Activated B cell treated with CpG ODN at 0.5 μM for 24 hours (primary cell): ENCODE data around the gene TRPC1. TPM values are rescaled to one million over a fixed set of nuclear protein-coding genes. Genes with fewer than 3 reads are reported as not detected.

Source experiments
- ATAC-seq: fragments of 200-7000 bp; cut with Tn5 transposase; one replicate; pipeline ENCODE4 v1.10.0; 2021; ENCODE audit warnings: low read depth, mild to moderate bottlenecking, moderate library complexity
- CTCF ChIA-PET: fragments of 350-600 bp; sonication (Branson Sonifier 250); formaldehyde crosslinking; loops from one replicate; lab custom pipeline; 2021; ENCODE audit warnings: antibody characterized with exemption; lab: Charles Lee
- POLR2A ChIA-PET: fragments of 350-600 bp; sonication (Branson Sonifier 250); formaldehyde crosslinking; loops from one replicate; lab custom pipeline; 2021; ENCODE audit warnings: antibody characterized with exemption; lab: Charles Lee
- DNase-seq: peaks from one replicate; pipeline ENCODE4 v3.0.0; 2022
- H3K27ac Mint-ChIP-seq: one replicate; pipeline ENCODE4 v1.8.0; 2020; ENCODE audit warnings: mixed read lengths
- H3K27me3 Mint-ChIP-seq: one replicate; pipeline ENCODE4 v1.8.0; 2021; ENCODE audit warnings: mixed read lengths
- H3K36me3 Mint-ChIP-seq: one replicate; pipeline ENCODE4 v1.8.0; 2021; ENCODE audit warnings: low read depth, mixed read lengths
- H3K4me1 Mint-ChIP-seq: one replicate; pipeline ENCODE4 v1.8.0; 2021; ENCODE audit warnings: mixed read lengths
- H3K4me3 Mint-ChIP-seq: one replicate; pipeline ENCODE4 v1.8.0; 2020; ENCODE audit warnings: mild to moderate bottlenecking, mixed read lengths
- H3K9me3 Mint-ChIP-seq: one replicate; pipeline ENCODE4 v1.8.0; 2020; ENCODE audit warnings: mixed read lengths
- CTCF ChIP-seq: fragments of 200-600 bp; IDR thresholded peaks from one replicate; pipeline ENCODE4 v1.8.0; 2022; ENCODE audit warnings: antibody characterized with exemption, mild to moderate bottlenecking
- intact Hi-C: fragments of 100-400 bp; cut with micrococcal nuclease; formaldehyde crosslinking; loops from one replicate; pipeline ENCODE4 v1.15.1; 2024
- total RNA-seq: library from RNA; stranded (reverse); gene quantifications from 2 replicates; pipeline ENCODE4 v1.2.3, GENCODE V29; 2022

The TRPC1 gene
- total RNA-seq, 1 donor from 2014 or later = 1.2 TPM

DNA sequence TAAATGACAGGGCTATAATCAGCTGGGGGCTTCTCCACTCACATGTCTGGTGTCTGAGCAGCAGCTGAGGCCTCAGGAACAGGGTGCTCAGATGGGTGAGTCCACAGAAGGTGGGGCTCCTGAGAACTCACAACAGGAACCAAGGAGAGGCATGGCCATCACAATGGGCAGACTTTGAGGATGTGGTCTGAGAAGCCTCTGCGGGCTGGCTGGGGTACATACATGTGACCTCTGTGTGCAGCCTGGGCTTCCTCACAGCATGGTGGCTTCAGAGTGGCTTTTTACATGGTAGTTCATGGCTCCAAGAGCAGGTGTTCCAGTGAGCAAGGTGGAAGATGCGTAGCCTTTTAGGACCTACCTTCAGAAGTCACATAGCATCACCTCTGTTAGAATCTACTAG is 58.8 kb downstream of the TRPC1 start:
- Mint-ChIP-seq H3K4me3 (no peak overlapping the region), H3K27ac (no peak overlapping the region), H3K36me3 (no peaks in the 10 kb centered on the region), H3K9me3 (no peaks in the 10 kb centered on the region), H3K27me3 (no peaks in the 10 kb centered on the region), H3K4me1 (no peaks in the 10 kb centered on the region)
- ATAC-seq (no peak), DNase-seq (no peak)
- TF ChIP-seq CTCF = no peak
- intact Hi-C loops = no loop called here
- ChIA-PET POLR2A (no interaction called here), CTCF (no interaction called here)

- H3K27ac Mint-ChIP-seq = no peak overlapping the region
- ATAC-seq = no peak
- no peaks in the 10 kb centered on the region for H3K36me3 Mint-ChIP-seq
- no peaks in the 10 kb centered on the region for H3K27me3 Mint-ChIP-seq
- TF ChIP-seq CTCF = no peak
- H3K4me1 Mint-ChIP-seq = no peaks in the 10 kb centered on the region
- H3K9me3 Mint-ChIP-seq = no peaks in the 10 kb centered on the region
- H3K4me3 Mint-ChIP-seq = no peak overlapping the region
- intact Hi-C loops = no loop called here
- ChIA-PET CTCF (no interaction called here), POLR2A (no interaction called here)
- no peak for DNase-seq
Observed at GRCh38 chr3:142784228-142784627, 60.4 kb downstream of the TRPC1 start.

DNA sequence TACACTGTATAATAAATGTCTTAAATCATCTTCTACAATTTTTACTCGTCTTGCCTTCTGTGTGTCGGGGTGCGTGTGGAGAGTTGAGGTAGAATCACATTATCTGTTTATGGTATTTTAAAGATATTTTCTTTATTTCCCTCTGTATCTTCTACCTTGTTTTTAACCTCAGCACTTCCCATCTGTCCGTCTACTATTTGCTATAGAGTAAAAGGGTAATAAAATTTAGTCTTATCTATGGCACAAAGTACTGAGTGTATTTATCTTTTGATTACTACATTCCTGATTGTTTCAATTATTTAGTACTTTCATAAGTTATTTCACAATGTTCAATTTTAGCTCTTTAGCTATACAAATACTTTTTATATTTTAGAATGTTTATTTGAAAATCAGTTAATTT is 62.2 kb downstream of the TRPC1 start:
- no peak overlapping the region for H3K27ac Mint-ChIP-seq

GRCh38 chr3:142787719-142788118 is 63.9 kb downstream of the TRPC1 start:
- TF ChIP-seq CTCF = no peak
- Mint-ChIP-seq H3K27ac (no peak overlapping the region), H3K4me3 (no peak overlapping the region), H3K9me3 (no peaks in the 10 kb centered on the region), H3K36me3 (no peaks in the 10 kb centered on the region), H3K4me1 (no peaks in the 10 kb centered on the region), H3K27me3 (no peaks in the 10 kb centered on the region)
- intact Hi-C loops = no loop called here
- ChIA-PET CTCF (no interaction called here), POLR2A (no interaction called here)
- ATAC-seq (no peak), DNase-seq (no peak)

More for the DNA sequence above, 62.2 kb downstream of the TRPC1 start:
- TF ChIP-seq CTCF = no peak
- no peaks in the 10 kb centered on the region for H3K36me3 Mint-ChIP-seq
- ATAC-seq = no peak
- no peaks in the 10 kb centered on the region for H3K9me3 Mint-ChIP-seq
- CTCF ChIA-PET = no interaction called here
- POLR2A ChIA-PET = no interaction called here
- no peaks in the 10 kb centered on the region for H3K4me1 Mint-ChIP-seq
- DNase-seq = no peak
- no peak overlapping the region for H3K4me3 Mint-ChIP-seq
- H3K27me3 Mint-ChIP-seq = no peaks in the 10 kb centered on the region
- intact Hi-C loops = no loop called here

GRCh38 chr3:142794508-142794907 is 70.7 kb downstream of the TRPC1 start:
- Mint-ChIP-seq H3K4me3 (no peak overlapping the region), H3K27me3 (no peaks in the 10 kb centered on the region), H3K36me3 (no peaks in the 10 kb centered on the region), H3K27ac (no peak overlapping the region), H3K4me1 (no peaks in the 10 kb centered on the region), H3K9me3 (no peaks in the 10 kb centered on the region)
- intact Hi-C loops = no loop called here
- ATAC-seq = no peak
- TF ChIP-seq CTCF = no peak
- no peak for DNase-seq
- POLR2A ChIA-PET = no interaction called here
- CTCF ChIA-PET = no interaction called here
